Motor neuron (in vitro differentiated cells): ENCODE data around the gene TRIM49D2. TPM values are rescaled to one million over a fixed set of nuclear protein-coding genes. Genes with fewer than 3 reads are reported as not detected.
A peak's percentile ranks its signal among the peaks of the same experiment; 100 is the strongest.
"Not testable (repeated sequence)": the region's sequence is repeated elsewhere in the genome, so short reads cannot be mapped to it uniquely, and the experiment has no call there.

Experiments used
- ATAC-seq, 8 experiments: fragments of 200-7000 bp; cut with Tn5 transposase; replicated peaks in 6 of 8; 2 replicates each; pipeline ENCODE4 v1.8.0; 2021; ENCODE audit warnings: mild to moderate bottlenecking in 8 of 8, moderate library complexity in 8 of 8
- H3K27ac ChIP-seq, 2 donors: fragments of 250-450 bp; sonication (Bioruptor Pico); 2 replicates each; pipeline ENCODE4 v1.9.0; 2021; ENCODE audit warnings: antibody characterized with exemption in 2 of 2, mild to moderate bottlenecking in 2 of 2, moderate library complexity in 1 of 2
- H3K4me1 ChIP-seq, 2 donors: fragments of 250-450 bp; sonication (Bioruptor Pico); replicated peaks in 1 of 2; 2 replicates each; pipeline ENCODE4 v1.6.1; 2021; ENCODE audit warnings: antibody characterized with exemption in 2 of 2, mild to moderate bottlenecking in 2 of 2, moderate library complexity in 1 of 2
- H3K4me3 ChIP-seq, 5 donors: fragments of 250-450 bp; sonication (Bioruptor Pico); 2 replicates each; pipeline ENCODE4 v1.9.0; 2021; ENCODE audit warnings: antibody characterized with exemption in 5 of 5, mild to moderate bottlenecking in 5 of 5, moderate library complexity in 4 of 5
- WGBS, 10 experiments: fragments of 450-650 bp; shearing (Covaris generic); methylation state at CpG; one replicate each; pipeline ENCODE4 v1.0.0; 2022; 5-methylcytosine and 5-hydroxymethylcytosine counted together
- in situ Hi-C, 9 experiments: fragments of 400-800 bp; cut with MboI; loops; one replicate each; pipeline ENCODE4 v1.15.0; 2021; ENCODE audit warnings: low sequenced_read_pairs in 9 of 9, low pct_unique_long_range_greater_than_20kb in 2 of 9; ENCODE audit not compliant: unreplicated experiment in 9 of 9
- total RNA-seq, 8 experiments: library from RNA; unstranded; fragments of 300-600 nt; gene quantifications; 2 replicates each; pipeline versions ENCODE4 v1.2.3 to v1.2.4, GENCODE V29; 2022

Gene TRIM49D2, protein sequence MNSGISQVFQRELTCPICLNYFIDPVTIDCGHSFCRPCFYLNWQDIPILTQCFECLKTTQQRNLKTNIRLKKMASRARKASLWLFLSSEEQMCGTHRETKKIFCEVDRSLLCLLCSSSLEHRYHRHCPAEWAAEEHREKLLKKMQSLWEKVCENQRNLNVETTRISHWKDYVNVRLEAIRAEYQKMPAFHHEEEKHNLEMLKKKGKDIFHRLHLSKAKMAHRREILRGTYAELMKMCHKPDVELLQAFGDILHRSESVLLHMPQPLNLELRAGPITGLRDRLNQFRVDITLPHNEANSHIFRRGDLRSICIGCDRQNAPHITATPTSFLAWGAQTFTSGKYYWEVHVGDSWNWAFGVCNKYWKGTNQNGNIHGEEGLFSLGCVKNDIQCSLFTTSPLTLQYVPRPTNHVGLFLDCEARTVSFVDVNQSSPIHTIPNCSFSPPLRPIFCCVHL
- under 1 TPM in 3 of 8 experiments, not detected in 5; 0.13 to 0.31 (median 0.28) TPM for total RNA-seq

DNA sequence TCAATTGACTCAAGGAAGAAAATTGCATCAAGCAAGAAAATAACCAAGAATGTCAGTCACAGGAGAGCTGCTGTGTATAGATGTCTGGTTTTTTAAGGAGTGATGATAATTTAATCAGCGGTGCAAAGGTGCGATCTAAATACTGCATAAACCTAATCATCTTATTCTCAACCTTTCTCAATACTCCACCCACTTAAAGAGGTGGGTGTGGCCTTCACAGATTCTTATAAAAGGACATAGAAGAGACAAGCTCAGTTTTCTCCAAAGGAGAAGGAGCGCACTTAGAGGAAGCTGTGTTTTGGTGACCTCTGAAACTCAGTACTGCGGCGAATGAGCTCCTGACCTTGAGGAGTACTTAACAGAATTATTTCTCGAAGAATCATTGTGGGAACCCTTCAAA is at the start of gene TRIM49D2:
TRIM49D2 (plus strand) TSS at position 301 of the 400 bp plus-strand sequence. CDS start 2,698 bp downstream, outside the sequence.
- H3K27ac ChIP-seq, H3K4me1 ChIP-seq, in situ Hi-C loops, ATAC-seq, H3K4me3 ChIP-seq: not testable (repeated sequence)
- WGBS, 10 experiments: no CpG with 5 or more reads among the region's 6 CpGs

DNA sequence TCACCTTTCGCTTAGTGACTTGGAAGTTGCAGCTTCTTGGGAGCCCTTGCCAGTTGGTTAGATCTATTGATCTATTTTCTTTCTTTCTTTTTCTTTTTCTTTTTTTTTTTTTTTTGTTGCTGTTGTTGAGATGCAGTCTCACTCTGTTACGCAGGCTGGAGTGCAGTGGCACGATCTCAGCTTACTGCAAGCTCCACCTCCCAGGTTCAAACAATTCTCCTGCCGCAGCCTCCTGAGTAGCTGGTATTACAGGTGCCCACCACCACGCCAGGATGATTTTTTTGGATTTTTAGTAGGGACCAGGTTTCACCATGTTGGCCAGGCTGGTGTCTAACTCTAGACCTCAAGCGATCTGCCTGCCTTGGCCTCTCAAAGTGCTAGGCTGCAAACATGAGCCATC is 46.4 kb upstream of the TRIM49D2 start:
- H3K4me3 ChIP-seq, H3K27ac ChIP-seq, H3K4me1 ChIP-seq, ATAC-seq, in situ Hi-C loops: not testable (repeated sequence)
- 30% methylated on average over 2 of the region's 6 CpGs; no CpG with 5 or more reads in 9 of the 10 experiments for WGBS, 10 experiments

DNA sequence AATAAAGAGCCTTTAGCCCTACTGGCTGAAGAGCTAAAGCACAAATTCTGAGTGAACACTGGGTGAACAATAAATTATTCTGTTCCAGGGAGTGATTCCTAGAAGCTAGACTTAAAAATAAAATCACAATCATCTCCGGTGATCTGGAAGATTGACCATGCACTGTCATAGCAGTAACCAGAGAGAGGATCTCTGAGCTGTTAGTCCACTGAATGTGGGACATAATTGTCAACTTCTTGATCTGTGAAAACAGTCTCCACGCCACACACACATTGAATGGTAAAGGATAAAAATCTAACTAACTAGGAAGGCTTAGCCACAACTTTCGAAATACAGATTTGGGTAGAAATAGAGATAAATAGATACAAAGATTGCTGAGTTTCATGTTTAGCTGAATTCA is 30.6 kb upstream of the TRIM49D2 start:
- ATAC-seq: peak in 2 of 8 experiments; percentile 21 to 46
- in situ Hi-C loops, H3K4me3 ChIP-seq, H3K4me1 ChIP-seq, H3K27ac ChIP-seq: not testable (repeated sequence)
- no CpG with 5 or more reads among the region's 3 CpGs for WGBS, 10 experiments

DNA sequence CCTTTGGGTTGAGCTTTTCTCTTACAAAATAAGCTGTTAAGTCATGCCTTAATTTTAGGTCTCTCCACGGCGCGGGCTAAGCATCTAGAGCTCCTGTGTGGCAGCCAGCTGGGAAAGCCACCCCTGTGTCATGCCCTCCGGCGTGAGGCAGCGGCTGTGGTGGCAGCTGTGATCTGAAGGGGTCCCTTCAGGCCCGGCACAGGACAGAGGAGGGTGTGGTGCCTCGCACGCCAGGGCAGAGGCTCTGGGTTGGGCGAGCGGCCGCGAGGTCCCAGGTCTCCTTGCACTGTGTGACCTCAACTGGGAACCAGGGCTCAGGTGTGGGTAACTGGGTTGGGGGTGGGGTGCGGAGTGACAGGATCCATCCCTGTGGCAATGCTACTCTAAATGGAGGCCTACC is 23.1 kb upstream of the TRIM49D2 start:
- ATAC-seq, H3K4me1 ChIP-seq, H3K4me3 ChIP-seq, in situ Hi-C loops, H3K27ac ChIP-seq: not testable (repeated sequence)
- WGBS, 10 experiments: no CpG with 5 or more reads among the region's 14 CpGs

DNA sequence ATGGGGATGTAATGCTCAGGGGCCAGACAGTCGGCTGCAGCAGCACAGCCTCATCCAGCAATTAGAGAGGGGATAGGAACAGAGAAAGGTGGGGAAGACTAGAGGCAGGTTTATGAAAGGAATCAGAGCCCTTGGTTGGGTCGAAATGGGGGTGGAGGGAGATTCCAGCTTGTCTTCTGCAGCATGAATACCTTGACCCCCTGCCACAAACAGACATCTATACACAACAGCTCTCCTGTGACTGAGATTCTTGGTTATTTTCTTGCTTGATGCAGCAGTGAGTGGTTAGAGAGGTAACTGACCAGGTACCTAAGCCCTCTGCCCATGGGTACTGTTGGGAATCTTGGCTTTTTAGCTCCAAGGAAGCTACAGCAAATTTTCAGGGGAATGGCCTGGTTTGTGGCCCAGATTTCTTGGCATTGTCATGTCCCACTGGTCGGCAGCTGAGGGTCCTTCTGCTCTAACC is 1.6 kb upstream of the TRIM49D2 start, which contains the start of gene TRIM49D1:
TRIM49D1 (minus strand) TSS at position 51 of the 466 bp plus-strand sequence. CDS start 4,535 bp downstream, outside the sequence.
- WGBS, 10 experiments: 13 to 88% (median 57%) methylated on average over 1 to 2 of the region's 3 CpGs; no CpG with 5 or more reads in 5 of the 10 experiments
- no peak within 1 kb of the TSS for H3K4me3 ChIP-seq
- no peaks in the 10 kb centered on the region for H3K4me1 ChIP-seq
- no peak for ATAC-seq
- H3K27ac ChIP-seq: no peak within 1 kb of the TSS
- in situ Hi-C loops: no loop called here

DNA sequence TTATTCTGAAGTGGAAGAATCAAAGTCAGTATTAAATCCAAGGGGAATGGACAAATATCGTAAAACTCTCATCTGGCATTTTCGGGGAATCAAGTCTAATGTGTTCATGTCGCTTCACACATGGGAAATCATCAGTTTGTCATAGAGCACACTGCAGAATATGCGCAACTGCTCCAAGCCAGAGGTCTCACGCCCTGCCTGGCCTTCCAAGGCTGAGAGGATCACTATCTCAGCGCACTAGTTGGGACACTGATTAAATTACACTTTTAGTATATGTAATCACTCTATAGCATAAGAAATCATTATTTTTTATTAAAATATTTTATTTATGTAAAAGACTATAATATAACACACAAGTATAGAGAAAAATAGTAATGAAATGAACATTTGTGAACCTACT is 37.0 kb downstream of the TRIM49D2 start:
- H3K27ac ChIP-seq, H3K4me3 ChIP-seq, H3K4me1 ChIP-seq, in situ Hi-C loops: not testable (repeated sequence)
- WGBS, 10 experiments: no CpG with 5 or more reads among the region's 6 CpGs
- ATAC-seq: peak in 2 of 8 experiments; percentile 46 to 63

DNA sequence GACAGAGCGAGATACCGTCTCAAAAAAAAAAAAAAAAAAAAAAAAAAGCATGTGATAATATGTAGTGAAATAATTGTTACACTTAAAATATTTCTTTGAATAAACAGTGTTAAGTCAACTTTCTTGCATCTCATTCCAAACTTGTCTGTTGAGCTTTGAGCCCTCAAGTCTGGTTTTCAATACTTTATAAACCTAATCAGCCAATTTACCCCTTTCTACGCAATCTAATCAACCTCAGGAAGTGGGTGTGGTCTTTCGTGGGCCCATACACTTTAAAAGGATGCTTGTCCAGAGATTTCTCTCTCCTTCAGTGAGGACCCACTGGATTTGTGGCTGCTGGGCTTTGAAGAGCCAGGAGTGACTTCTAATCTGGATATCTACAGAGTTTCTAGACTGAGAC is 41.9 kb downstream of the TRIM49D2 start, which contains the start of gene TRIM64:
TRIM64 (plus strand) TSS at position 301 of the 400 bp plus-strand sequence. CDS start 2,467 bp downstream, outside the sequence.
- H3K4me3 ChIP-seq, in situ Hi-C loops, H3K4me1 ChIP-seq, ATAC-seq, H3K27ac ChIP-seq: not testable (repeated sequence)
- no CpG with 5 or more reads among the region's 4 CpGs for WGBS, 10 experiments

Other genes starting within 250 kb of the TRIM49D2 start
- gene TRIM77, start 213.8 kb upstream of the TRIM49D2 start, total RNA-seq: not detected
- under 1 TPM in 2 of 8 experiments, not detected in 6; 0.09 to 0.13 TPM for gene TRIM49, start 115.5 kb upstream of the TRIM49D2 start, total RNA-seq
- gene TRIM64B, start 45.6 kb upstream of the TRIM49D2 start, total RNA-seq: under 1 TPM in 1 of 8 experiments, not detected in 7; 0.24 TPM
- gene TRIM49D1, start 1.8 kb upstream of the TRIM49D2 start, total RNA-seq: under 1 TPM in 1 of 8 experiments, not detected in 7; 0.14 TPM
- gene TRIM64, start 42.0 kb downstream of the TRIM49D2 start, total RNA-seq: not detected
- under 1 TPM in 1 of 8 experiments, not detected in 7; 0.07 TPM for gene TRIM49C, start 107.0 kb downstream of the TRIM49D2 start, total RNA-seq
- under 1 TPM in 1 of 8 experiments, not detected in 7; 0.38 TPM for gene UBTFL1, start 161.9 kb downstream of the TRIM49D2 start, total RNA-seq
- 10 to 100 TPM in 5 of 8 experiments, 1 to 10 TPM in 3; 1.1 to 23.1 (median 13.3) TPM for gene NAALAD2, start 210.6 kb downstream of the TRIM49D2 start, total RNA-seq